MM.1S (cell line): ENCODE measurements around the gene NUDT8.

ENCODE experiments used
- DNase-seq: peaks from one replicate; pipeline ENCODE4 v3.0.0-alpha.2; 2015
- H2AFZ ChIP-seq: fragments of 300-600 bp; sonication (generic); 2 replicates; pipeline ENCODE4 v1.6.0; 2016; ENCODE audit warnings: antibody characterized with exemption, low read length
- H3F3A ChIP-seq: fragments of 300-600 bp; sonication (generic); 2 replicates; pipeline ENCODE4 v1.6.1; 2016; ENCODE audit warnings: mild to moderate bottlenecking, antibody characterized with exemption, low read length, moderate library complexity, mixed read lengths; ENCODE audit not compliant: insufficient read depth
- H3K27ac ChIP-seq: fragments of 300-600 bp; sonication (generic); 2 replicates; pipeline ENCODE4 v1.5.1; 2016; ENCODE audit warnings: mild to moderate bottlenecking, low read length
- H3K27me3 ChIP-seq: fragments of 300-600 bp; sonication (generic); replicated peaks from 2 replicates; pipeline ENCODE4 v1.6.0; 2016; ENCODE audit warnings: low read length; ENCODE audit not compliant: insufficient read depth
- H3K36me3 ChIP-seq: fragments of 300-600 bp; sonication (generic); replicated peaks from 2 replicates; pipeline ENCODE4 v1.6.1; 2016; ENCODE audit warnings: mild to moderate bottlenecking, low read length, mixed read lengths; ENCODE audit not compliant: insufficient read depth
- H3K4me1 ChIP-seq: fragments of 300-600 bp; sonication (generic); 2 replicates; pipeline ENCODE4 v1.6.1; 2016; ENCODE audit warnings: low read length, mixed read lengths
- H3K4me2 ChIP-seq: fragments of 300-600 bp; sonication (generic); 2 replicates; pipeline ENCODE4 v1.6.0; 2016; ENCODE audit warnings: low read depth, low read length
- H3K4me3 ChIP-seq: fragments of 300-600 bp; sonication (generic); 2 replicates; pipeline ENCODE4 v1.5.1; 2016; ENCODE audit warnings: low read length, mixed read lengths
- H3K79me2 ChIP-seq: fragments of 300-600 bp; sonication (generic); 2 replicates; pipeline ENCODE4 v1.6.1; 2016; ENCODE audit warnings: mixed run types, low read length, mixed read lengths
- H3K9ac ChIP-seq: fragments of 300-600 bp; sonication (generic); 2 replicates; pipeline ENCODE4 v1.6.1; 2016; ENCODE audit warnings: low read length, mixed read lengths
- H3K9me2 ChIP-seq: fragments of 300-600 bp; sonication (generic); replicated peaks from 2 replicates; pipeline ENCODE4 v1.6.1; 2016; ENCODE audit warnings: mild to moderate bottlenecking, low read length, mixed read lengths; ENCODE audit not compliant: insufficient read depth
- H3K9me3 ChIP-seq: fragments of 300-600 bp; sonication (generic); replicated peaks from 2 replicates; pipeline ENCODE4 v1.6.1; 2016; ENCODE audit warnings: mild to moderate bottlenecking, low read length, mixed read lengths; ENCODE audit not compliant: insufficient read depth
- H4K20me1 ChIP-seq: fragments of 300-600 bp; sonication (generic); 2 replicates; pipeline ENCODE4 v1.6.1; 2016; ENCODE audit warnings: mild to moderate bottlenecking, low read length, moderate library complexity, mixed read lengths; ENCODE audit not compliant: insufficient read depth
- CTCF ChIP-seq: fragments of 300-600 bp; sonication (generic); IDR thresholded peaks from 2 replicates; pipeline ENCODE4 v1.5.1; 2016; ENCODE audit warnings: antibody characterized with exemption, low read length, mixed read lengths
- EZH2 ChIP-seq: fragments of 300-600 bp; sonication (generic); optimal IDR thresholded peaks from 2 replicates; pipeline ENCODE3; 2017; ENCODE audit warnings: low read depth, mild to moderate bottlenecking, antibody characterized with exemption, low read length, mixed read lengths
- EZH2phosphoT487 ChIP-seq: fragments of 300-600 bp; sonication (generic); IDR thresholded peaks from 2 replicates; pipeline ENCODE4 v1.6.1; 2018; ENCODE audit warnings: antibody characterized with exemption, low read length

NUDT8 gene

GRCh38 chr11:67612751-67613150 lies 17.0 kb downstream of the NUDT8 start:
- peaks cover 16% of the 10 kb centered on the region for H3F3A ChIP-seq
- no peak overlapping the region for H2AFZ ChIP-seq
- TF ChIP-seq CTCF: no peak
- DNase-seq: no peak
- no peak overlapping the region for H3K4me3 ChIP-seq
- no peak overlapping the region for H3K9ac ChIP-seq
- H3K36me3 ChIP-seq: no peaks in the 10 kb centered on the region; the same call in none of the 2 replicates
- peak overlapping the region; percentile 85; the same call in 1 of the 2 replicates for H3K27ac ChIP-seq
- H3K4me2 ChIP-seq: peak overlapping the region; percentile 85; the same call in 1 of the 2 replicates
- no peaks in the 10 kb centered on the region for H4K20me1 ChIP-seq
- H3K27me3 ChIP-seq: no peaks in the 10 kb centered on the region
- H3K4me1 ChIP-seq: peaks cover 24% of the 10 kb centered on the region
- H3K9me2 ChIP-seq: no peaks in the 10 kb centered on the region
- no peaks in the 10 kb centered on the region for H3K9me3 ChIP-seq
- H3K79me2 ChIP-seq: peaks cover 22% of the 10 kb centered on the region

- no peak overlapping the region for H3K4me2 ChIP-seq
- H3K36me3 ChIP-seq: no peaks in the 10 kb centered on the region; the same call in none of the 2 replicates
- H3K4me1 ChIP-seq: peaks cover 24% of the 10 kb centered on the region
- H2AFZ ChIP-seq: no peak overlapping the region
- H3K9me2 ChIP-seq: no peaks in the 10 kb centered on the region
- no peak for DNase-seq
- peaks cover 30% of the 10 kb centered on the region for H3K79me2 ChIP-seq
- no peaks in the 10 kb centered on the region for H4K20me1 ChIP-seq
- no peaks in the 10 kb centered on the region for H3K27me3 ChIP-seq
- peaks cover 16% of the 10 kb centered on the region for H3F3A ChIP-seq
- H3K9me3 ChIP-seq: no peaks in the 10 kb centered on the region
- no peak overlapping the region for H3K27ac ChIP-seq
- H3K4me3 ChIP-seq: no peak overlapping the region
- H3K9ac ChIP-seq: no peak overlapping the region
- TF ChIP-seq CTCF (no peak), EZH2 (no peak)
Measured at GRCh38 chr11:67611704-67612587, 17.8 kb downstream of the NUDT8 start.

- Histone ChIP-seq H3K4me3 (no peak overlapping the region), H3K4me1 (peaks cover 24% of the 10 kb centered on the region), H3K4me2 (no peak overlapping the region), H3K27me3 (no peaks in the 10 kb centered on the region), H3K27ac (no peak overlapping the region), H3K9ac (no peak overlapping the region), H2AFZ (no peak overlapping the region), H3K79me2 (peaks cover 32% of the 10 kb centered on the region), H4K20me1 (no peaks in the 10 kb centered on the region), H3F3A (peaks cover 19% of the 10 kb centered on the region), H3K9me3 (no peaks in the 10 kb centered on the region), H3K9me2 (no peaks in the 10 kb centered on the region), H3K36me3 (no peaks in the 10 kb centered on the region; the same call in none of the 2 replicates)
- DNase-seq: no peak
- TF ChIP-seq EZH2 (no peak), CTCF (no peak), EZH2phosphoT487 (no peak)
Measured at GRCh38 chr11:67611165-67611564, 18.6 kb downstream of the NUDT8 start.
